B cell (primary cell): ENCODE measurements around the gene ALDH3B1.
"Not testable (repeated sequence)": the region's sequence is repeated elsewhere in the genome, so short reads cannot be mapped to it uniquely, and the experiment has no call there.

Experiments
- EZH2 ChIP-seq: IDR thresholded peaks from 2 replicates; pipeline ENCODE4 v1.6.1; 2012; ENCODE audit warnings: borderline replicate concordance, low read depth, mild to moderate bottlenecking, moderate library complexity, low read length; ENCODE audit not compliant: insufficient read depth, poor library complexity, severe bottlenecking
- TF ChIP-seq, protein P1 (sequence below): fragments of 200-600 bp; IDR thresholded peaks from one replicate; pipeline ENCODE4 v1.8.0; 2022; ENCODE audit warnings: antibody characterized with exemption, mild to moderate bottlenecking

DNA sequence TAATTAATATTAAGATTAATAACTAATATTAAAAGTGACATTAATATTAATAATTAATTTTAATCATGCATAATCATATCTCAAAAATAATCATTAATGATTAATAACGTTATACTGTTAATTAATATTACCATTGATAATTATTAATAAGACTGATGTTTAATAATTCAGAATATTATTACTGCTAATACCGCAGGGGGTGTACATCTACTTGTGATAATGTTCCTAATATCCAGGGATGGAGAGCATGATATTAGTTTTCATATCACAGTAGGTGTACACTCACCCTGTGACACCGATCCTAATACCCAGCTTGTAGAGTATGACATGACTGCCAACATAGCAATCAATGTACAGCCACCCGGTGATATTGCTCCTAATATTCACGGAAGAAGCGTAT, 24.8 kb upstream of the ALDH3B1 start:
- TF ChIP-seq, protein P1, sequence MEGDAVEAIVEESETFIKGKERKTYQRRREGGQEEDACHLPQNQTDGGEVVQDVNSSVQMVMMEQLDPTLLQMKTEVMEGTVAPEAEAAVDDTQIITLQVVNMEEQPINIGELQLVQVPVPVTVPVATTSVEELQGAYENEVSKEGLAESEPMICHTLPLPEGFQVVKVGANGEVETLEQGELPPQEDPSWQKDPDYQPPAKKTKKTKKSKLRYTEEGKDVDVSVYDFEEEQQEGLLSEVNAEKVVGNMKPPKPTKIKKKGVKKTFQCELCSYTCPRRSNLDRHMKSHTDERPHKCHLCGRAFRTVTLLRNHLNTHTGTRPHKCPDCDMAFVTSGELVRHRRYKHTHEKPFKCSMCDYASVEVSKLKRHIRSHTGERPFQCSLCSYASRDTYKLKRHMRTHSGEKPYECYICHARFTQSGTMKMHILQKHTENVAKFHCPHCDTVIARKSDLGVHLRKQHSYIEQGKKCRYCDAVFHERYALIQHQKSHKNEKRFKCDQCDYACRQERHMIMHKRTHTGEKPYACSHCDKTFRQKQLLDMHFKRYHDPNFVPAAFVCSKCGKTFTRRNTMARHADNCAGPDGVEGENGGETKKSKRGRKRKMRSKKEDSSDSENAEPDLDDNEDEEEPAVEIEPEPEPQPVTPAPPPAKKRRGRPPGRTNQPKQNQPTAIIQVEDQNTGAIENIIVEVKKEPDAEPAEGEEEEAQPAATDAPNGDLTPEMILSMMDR: not testable (repeated sequence)
- TF ChIP-seq EZH2: not testable (repeated sequence)
